Measurements from ENCODE around the gene KRTAP20-1.

KRTAP20-1 gene

GRCh38 chr21:30616125-30616524 lies at the start of gene KRTAP20-1:
TSS of gene KRTAP20-1 (plus strand) at chr21:30616425. CDS start at chr21:30616455, 30 bp downstream.
- DNase-seq, result no peak

GRCh38 chr21:30567617-30568016 lies 48.6 kb upstream of the KRTAP20-1 start:
- no peak for DNase-seq

- no peak for DNase-seq
These were observed 38.5 kb upstream of the KRTAP20-1 start for GRCh38 chr21:30577766-30578165.

GRCh38 chr21:30579346-30579745 lies 36.9 kb upstream of the KRTAP20-1 start:
- no peak for DNase-seq

- DNase-seq, result no peak
These were observed 36.1 kb upstream of the KRTAP20-1 start for GRCh38 chr21:30580132-30580531.

- DNase-seq, result no peak
These were observed 33.4 kb upstream of the KRTAP20-1 start for GRCh38 chr21:30582870-30583269.

- DNase-seq, result no peak
These were observed 25.9 kb upstream of the KRTAP20-1 start, which contains the start of gene KRTAP22-2 for GRCh38 chr21:30590297-30590696. TSS of gene KRTAP22-2 (minus strand) at chr21:30590397.

GRCh38 chr21:30592140-30592539 lies 24.1 kb upstream of the KRTAP20-1 start, which contains the start of gene KRTAP6-3:
TSS of gene KRTAP6-3 (plus strand) at chr21:30592440. CDS start at chr21:30592446, 6 bp downstream.
- no peak for DNase-seq

- DNase-seq, result no peak
These were observed 17.4 kb upstream of the KRTAP20-1 start, which contains the start of gene KRTAP6-2 for GRCh38 chr21:30598802-30599201. TSS of gene KRTAP6-2 (minus strand) at chr21:30598902. CDS start at chr21:30598874, 28 bp downstream.

- no peak for DNase-seq
These were observed 15.4 kb upstream of the KRTAP20-1 start, which contains the start of gene KRTAP22-1 for GRCh38 chr21:30600787-30601186. TSS of gene KRTAP22-1 (plus strand) at chr21:30601087.

GRCh38 chr21:30605968-30606367 lies 10.3 kb upstream of the KRTAP20-1 start:
- DNase-seq, result no peak

GRCh38 chr21:30612132-30612531 lies 4.1 kb upstream of the KRTAP20-1 start:
- no peak for DNase-seq

- DNase-seq, result no peak
These were observed 2.4 kb upstream of the KRTAP20-1 start, which contains the start of gene KRTAP6-1 for GRCh38 chr21:30613836-30614235. TSS of gene KRTAP6-1 (minus strand) at chr21:30613930. CDS start at chr21:30613904, 26 bp downstream.

- DNase-seq, result no peak
These were observed 1.0 kb upstream of the KRTAP20-1 start for GRCh38 chr21:30615199-30615598.

GRCh38 chr21:30620080-30620479 lies 3.9 kb downstream of the KRTAP20-1 start:
- no peak for DNase-seq

GRCh38 chr21:30620522-30620921 lies 4.3 kb downstream of the KRTAP20-1 start, which contains the start of gene KRTAP20-4:
TSS of gene KRTAP20-4 (plus strand) at chr21:30620627.
- no peak for DNase-seq

GRCh38 chr21:30623362-30623761 lies 7.1 kb downstream of the KRTAP20-1 start:
- DNase-seq, result no peak

- DNase-seq, result no peak
These were observed 9.4 kb downstream of the KRTAP20-1 start for GRCh38 chr21:30625449-30626165.

- DNase-seq, result no peak
These were observed 11.9 kb downstream of the KRTAP20-1 start for GRCh38 chr21:30628109-30628508.

GRCh38 chr21:30629200-30629599 lies 13.0 kb downstream of the KRTAP20-1 start:
- DNase-seq, result no peak

GRCh38 chr21:30634906-30635305 lies 18.7 kb downstream of the KRTAP20-1 start, which contains the start of gene KRTAP20-2:
TSS of gene KRTAP20-2 (plus strand) at chr21:30635206. CDS start at chr21:30635264, 58 bp downstream.
- no peak for DNase-seq

- DNase-seq, result no peak
These were observed 22.5 kb downstream of the KRTAP20-1 start for GRCh38 chr21:30638686-30639085.

- no peak for DNase-seq
These were observed 26.3 kb downstream of the KRTAP20-1 start, which contains the start of gene KRTAP20-3 for GRCh38 chr21:30642564-30642963. TSS of gene KRTAP20-3 (plus strand) at chr21:30642864.

- DNase-seq, result no peak
These were observed 30.7 kb downstream of the KRTAP20-1 start for GRCh38 chr21:30646904-30647414.

Data from activated CD4-positive, alpha-beta T cell treated with anti-CD3 and anti-CD28 coated beads for 48 hours (primary cell).